Measurements from ENCODE around the gene SLC39A11. TPM values are rescaled to one million over a fixed set of nuclear protein-coding genes. Genes with fewer than 3 reads are reported as not detected.

SLC39A11 gene
- total RNA-seq, 1 experiment from 2014 or later = 46.4 TPM

- TF ChIP-seq ZBTB33 (IDR thresholded peaks at IDR 0.05; ENCODE audit: extremely low read depth, insufficient replicate concordance, low read length) (no peak), CBX3 (IDR thresholded peaks at IDR 0.05; ENCODE audit: low read depth) (no peak), EZH2phosphoT487 (IDR thresholded peaks at IDR 0.05; ENCODE audit: borderline replicate concordance) (no peak), CEBPB (IDR thresholded peaks at IDR 0.05; ENCODE audit: low read depth) (peak; percentile 43; the same call in 1 of the 2 replicates), SP1 (IDR thresholded peaks at IDR 0.05; ENCODE audit: low read depth) (no peak), POLR2AphosphoS5 (IDR thresholded peaks at IDR 0.05; ENCODE audit: low read depth, low read length) (no peak), POLR2A (IDR thresholded peaks at IDR 0.05; ENCODE audit: borderline replicate concordance, extremely low read depth, insufficient read depth, insufficient read length) (no peak), SIN3A (IDR thresholded peaks at IDR 0.05; ENCODE audit: low read depth) (no peak)
- TF ChIP-seq, protein P1, sequence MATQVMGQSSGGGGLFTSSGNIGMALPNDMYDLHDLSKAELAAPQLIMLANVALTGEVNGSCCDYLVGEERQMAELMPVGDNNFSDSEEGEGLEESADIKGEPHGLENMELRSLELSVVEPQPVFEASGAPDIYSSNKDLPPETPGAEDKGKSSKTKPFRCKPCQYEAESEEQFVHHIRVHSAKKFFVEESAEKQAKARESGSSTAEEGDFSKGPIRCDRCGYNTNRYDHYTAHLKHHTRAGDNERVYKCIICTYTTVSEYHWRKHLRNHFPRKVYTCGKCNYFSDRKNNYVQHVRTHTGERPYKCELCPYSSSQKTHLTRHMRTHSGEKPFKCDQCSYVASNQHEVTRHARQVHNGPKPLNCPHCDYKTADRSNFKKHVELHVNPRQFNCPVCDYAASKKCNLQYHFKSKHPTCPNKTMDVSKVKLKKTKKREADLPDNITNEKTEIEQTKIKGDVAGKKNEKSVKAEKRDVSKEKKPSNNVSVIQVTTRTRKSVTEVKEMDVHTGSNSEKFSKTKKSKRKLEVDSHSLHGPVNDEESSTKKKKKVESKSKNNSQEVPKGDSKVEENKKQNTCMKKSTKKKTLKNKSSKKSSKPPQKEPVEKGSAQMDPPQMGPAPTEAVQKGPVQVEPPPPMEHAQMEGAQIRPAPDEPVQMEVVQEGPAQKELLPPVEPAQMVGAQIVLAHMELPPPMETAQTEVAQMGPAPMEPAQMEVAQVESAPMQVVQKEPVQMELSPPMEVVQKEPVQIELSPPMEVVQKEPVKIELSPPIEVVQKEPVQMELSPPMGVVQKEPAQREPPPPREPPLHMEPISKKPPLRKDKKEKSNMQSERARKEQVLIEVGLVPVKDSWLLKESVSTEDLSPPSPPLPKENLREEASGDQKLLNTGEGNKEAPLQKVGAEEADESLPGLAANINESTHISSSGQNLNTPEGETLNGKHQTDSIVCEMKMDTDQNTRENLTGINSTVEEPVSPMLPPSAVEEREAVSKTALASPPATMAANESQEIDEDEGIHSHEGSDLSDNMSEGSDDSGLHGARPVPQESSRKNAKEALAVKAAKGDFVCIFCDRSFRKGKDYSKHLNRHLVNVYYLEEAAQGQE (IDR thresholded peaks at IDR 0.05; ENCODE audit: low read depth) = no peak
These were observed 409.9 kb downstream of the SLC39A11 start (continued) for GRCh38 chr17:72682605-72683004.
